ENCODE data around the gene INPP4B. TPM values are rescaled to one million over a fixed set of nuclear protein-coding genes. Genes with fewer than 3 reads are reported as not detected.

Gene INPP4B
- total RNA-seq, 4 donors from 2014 or later, result 38.9 to 48.7 (median 44.2) TPM

DNA sequence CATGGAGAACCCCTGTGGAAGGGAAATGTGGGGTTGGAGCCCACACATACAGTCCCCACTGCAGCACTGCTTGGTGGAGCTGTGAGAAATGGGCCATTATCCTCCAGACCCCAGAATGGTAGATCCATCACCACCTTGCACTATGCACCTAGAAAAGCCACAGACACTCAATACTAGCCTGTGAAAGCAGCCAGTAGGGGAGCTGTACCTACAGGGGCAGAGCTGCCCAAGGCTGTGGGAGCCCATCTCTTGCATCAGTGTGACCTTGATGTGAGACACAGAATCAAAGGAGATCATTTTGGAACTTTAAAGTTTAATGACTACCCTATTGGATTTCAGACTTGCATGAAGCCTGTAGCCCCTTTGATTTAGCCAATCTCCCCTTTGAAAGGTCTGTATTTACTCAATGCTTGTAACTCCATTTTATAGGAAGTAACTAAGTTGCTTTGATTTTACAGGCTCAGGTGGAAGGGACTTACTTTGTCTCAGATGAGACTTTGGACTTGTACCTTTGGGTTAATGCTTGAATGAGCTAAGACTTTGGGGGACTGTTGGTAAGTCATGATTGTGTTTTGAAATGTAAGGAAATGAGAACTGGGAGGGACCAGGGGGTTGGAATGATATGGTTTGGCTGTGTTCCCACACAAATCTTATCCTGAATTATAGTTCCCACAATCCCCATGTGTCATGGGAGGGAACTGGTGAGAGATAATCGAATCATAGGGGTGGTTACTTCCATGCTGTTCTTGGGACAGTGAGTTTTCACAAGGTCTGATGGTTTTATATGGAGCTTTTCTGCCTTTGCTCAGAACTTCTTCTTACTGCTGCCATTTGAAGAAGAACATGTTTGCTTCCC lies 352.6 kb downstream of the INPP4B start:
- Histone ChIP-seq H3K9me3 (no peaks in the 10 kb centered on the region), H3K27me3 (no peaks in the 10 kb centered on the region), H3K4me1 (peaks cover 0 to 6% (median 0%) of the 10 kb centered on the region in 4 donors), H3K4me3 (no peak overlapping the region), H3K27ac (no peak overlapping the region), H3K36me3 (no peaks in the 10 kb centered on the region)
- no peak for DNase-seq
- no peak for TF ChIP-seq CTCF (IDR thresholded peaks at IDR 0.05)
- TF ChIP-seq POLR2A (IDR thresholded peaks at IDR 0.05), result no peak

- Histone ChIP-seq H3K27ac (no peak overlapping the region), H3K36me3 (no peaks in the 10 kb centered on the region), H3K27me3 (no peaks in the 10 kb centered on the region), H3K4me3 (no peak overlapping the region), H3K9me3 (no peaks in the 10 kb centered on the region), H3K4me1 (peaks cover 0 to 6% (median 0%) of the 10 kb centered on the region in 4 donors)
- no peak for DNase-seq
- TF ChIP-seq POLR2A (IDR thresholded peaks at IDR 0.05) (no peak), CTCF (IDR thresholded peaks at IDR 0.05) (no peak)
Observed at GRCh38 chr4:142485452-142485851, 360.6 kb downstream of the INPP4B start.

DNA sequence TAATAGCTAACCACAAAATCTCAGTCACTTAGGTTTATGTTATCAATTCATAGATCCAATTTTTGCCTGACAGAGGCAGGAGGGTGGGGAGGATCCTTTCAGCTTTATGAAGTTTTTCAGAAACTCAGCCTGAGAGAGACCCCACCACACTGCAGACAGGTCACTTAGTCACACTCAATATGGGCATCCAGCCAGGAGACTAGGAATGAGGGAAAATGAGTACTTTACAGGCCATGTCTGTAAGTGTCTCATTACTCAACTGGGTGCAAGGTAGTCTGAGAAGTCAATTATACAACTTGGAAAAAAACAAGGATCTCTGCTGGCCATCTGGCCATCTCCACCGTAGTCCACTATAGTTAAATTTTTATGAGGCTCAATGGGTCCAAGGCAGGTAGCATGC lies 365.9 kb downstream of the INPP4B start:
- no peak overlapping the region for H3K27ac ChIP-seq
- no peaks in the 10 kb centered on the region for H3K9me3 ChIP-seq
- H3K4me1 ChIP-seq, result no peaks in the 10 kb centered on the region
- H3K27me3 ChIP-seq, result no peaks in the 10 kb centered on the region
- TF ChIP-seq POLR2A (IDR thresholded peaks at IDR 0.05), result no peak
- TF ChIP-seq CTCF (IDR thresholded peaks at IDR 0.05), result no peak
- H3K36me3 ChIP-seq, result no peaks in the 10 kb centered on the region
- no peak for DNase-seq
- H3K4me3 ChIP-seq, result no peak overlapping the region

DNA sequence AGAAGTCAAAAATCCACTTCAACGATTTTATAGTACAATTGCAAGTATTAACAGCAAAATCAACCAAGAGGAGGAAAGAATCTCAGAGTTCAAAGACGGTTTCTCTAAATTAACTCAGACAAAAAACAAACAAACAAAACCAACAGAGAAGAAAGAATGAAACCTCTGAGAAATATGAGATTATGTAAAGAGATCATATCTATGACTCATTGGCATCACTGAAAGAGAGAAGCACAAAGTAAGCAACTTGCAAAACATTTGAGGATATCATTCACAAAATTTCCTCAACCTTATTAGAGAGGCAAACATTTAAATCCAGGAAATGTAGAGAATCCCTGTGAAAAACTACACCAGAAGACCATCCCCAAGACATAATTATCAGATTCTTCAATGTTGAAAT lies 370.4 kb downstream of the INPP4B start:
- peaks cover 0 to 15% (median 0%) of the 10 kb centered on the region in 4 donors for H3K4me1 ChIP-seq
- H3K27ac ChIP-seq, result no peak overlapping the region
- H3K27me3 ChIP-seq, result no peaks in the 10 kb centered on the region
- no peak overlapping the region for H3K4me3 ChIP-seq
- no peaks in the 10 kb centered on the region for H3K36me3 ChIP-seq
- no peak for DNase-seq
- no peaks in the 10 kb centered on the region for H3K9me3 ChIP-seq
- no peak for TF ChIP-seq CTCF (IDR thresholded peaks at IDR 0.05)
- TF ChIP-seq POLR2A (IDR thresholded peaks at IDR 0.05), result no peak

DNA sequence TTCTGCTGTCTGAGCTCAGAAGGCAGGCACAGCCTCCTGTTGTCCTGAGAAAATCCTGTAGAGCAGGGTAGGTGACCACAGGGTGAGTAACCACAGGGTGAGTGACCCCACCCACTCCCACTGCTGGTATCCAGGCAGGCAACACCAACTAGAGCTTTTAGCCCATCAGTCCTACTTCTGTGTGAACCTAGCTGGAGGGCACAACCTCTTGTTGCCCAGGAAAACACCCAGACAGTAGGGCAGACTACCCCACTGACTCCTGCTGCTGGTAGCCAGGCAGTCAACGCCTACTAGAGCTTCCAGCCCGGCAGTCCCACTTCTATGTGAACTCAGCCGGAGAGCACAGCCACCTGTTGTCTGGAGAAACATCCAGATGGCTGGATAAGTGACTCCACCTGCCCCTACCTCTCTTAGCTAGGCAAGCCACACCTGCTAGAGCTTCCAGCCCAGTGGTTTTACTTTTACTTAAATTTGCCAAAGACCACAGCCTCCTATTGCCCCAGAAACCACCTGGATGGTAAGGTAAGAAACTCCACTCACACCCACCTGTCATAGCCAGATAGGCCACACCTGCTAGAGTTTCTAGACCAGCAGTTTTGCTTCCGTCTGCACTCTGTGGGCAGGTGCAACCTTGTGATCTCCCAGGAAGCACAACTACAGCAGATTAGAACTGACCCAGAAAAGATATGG lies 371.6 kb downstream of the INPP4B start:
- DNase-seq, result peak in 2 of 3 donors; percentile 50 to 55

More for the DNA sequence above, 371.6 kb downstream of the INPP4B start:
- Histone ChIP-seq H3K4me3 (no peak overlapping the region), H3K27me3 (no peaks in the 10 kb centered on the region), H3K36me3 (no peaks in the 10 kb centered on the region), H3K9me3 (no peaks in the 10 kb centered on the region), H3K27ac (peak overlapping the region in 2 of 4 donors; percentile 53 to 61), H3K4me1 (peaks cover 0 to 15% (median 0%) of the 10 kb centered on the region in 4 donors)
- TF ChIP-seq CTCF (IDR thresholded peaks at IDR 0.05) (no peak), POLR2A (IDR thresholded peaks at IDR 0.05) (no peak)

Measured in Peyer's patch (tissue), 4 donors.